HEK293 (cell line): ENCODE results near the gene HMGN2.

Experiments
- CTCF ChIP-seq: fragments of 450-650 bp; formaldehyde crosslinking; IDR thresholded peaks from 2 replicates; pipeline ENCODE4 v1.5.1; 2016; ENCODE audit warnings: missing biosample characterization, missing genetic modification characterization
- KLF7 ChIP-seq: fragments of 450-650 bp; formaldehyde crosslinking; IDR thresholded peaks from 2 replicates; pipeline ENCODE4 v1.5.1; 2016; ENCODE audit warnings: missing biosample characterization, missing genetic modification characterization, borderline replicate concordance
- ZBTB7A ChIP-seq: fragments of 450-650 bp; formaldehyde crosslinking; IDR thresholded peaks from 2 replicates; pipeline ENCODE4 v1.5.1; 2016; ENCODE audit warnings: low read depth, missing biosample characterization, missing genetic modification characterization
- ZNF311 ChIP-seq: fragments of 450-650 bp; formaldehyde crosslinking; IDR thresholded peaks from 2 replicates; pipeline ENCODE4 v1.5.1; 2017; ENCODE audit warnings: missing biosample characterization, missing genetic modification characterization, borderline replicate concordance
- ZNF394 ChIP-seq: fragments of 450-650 bp; formaldehyde crosslinking; IDR thresholded peaks from 2 replicates; pipeline ENCODE4 v1.5.1; 2016; ENCODE audit warnings: missing biosample characterization, missing genetic modification characterization, mild to moderate bottlenecking, moderate library complexity, borderline replicate concordance

DNA sequence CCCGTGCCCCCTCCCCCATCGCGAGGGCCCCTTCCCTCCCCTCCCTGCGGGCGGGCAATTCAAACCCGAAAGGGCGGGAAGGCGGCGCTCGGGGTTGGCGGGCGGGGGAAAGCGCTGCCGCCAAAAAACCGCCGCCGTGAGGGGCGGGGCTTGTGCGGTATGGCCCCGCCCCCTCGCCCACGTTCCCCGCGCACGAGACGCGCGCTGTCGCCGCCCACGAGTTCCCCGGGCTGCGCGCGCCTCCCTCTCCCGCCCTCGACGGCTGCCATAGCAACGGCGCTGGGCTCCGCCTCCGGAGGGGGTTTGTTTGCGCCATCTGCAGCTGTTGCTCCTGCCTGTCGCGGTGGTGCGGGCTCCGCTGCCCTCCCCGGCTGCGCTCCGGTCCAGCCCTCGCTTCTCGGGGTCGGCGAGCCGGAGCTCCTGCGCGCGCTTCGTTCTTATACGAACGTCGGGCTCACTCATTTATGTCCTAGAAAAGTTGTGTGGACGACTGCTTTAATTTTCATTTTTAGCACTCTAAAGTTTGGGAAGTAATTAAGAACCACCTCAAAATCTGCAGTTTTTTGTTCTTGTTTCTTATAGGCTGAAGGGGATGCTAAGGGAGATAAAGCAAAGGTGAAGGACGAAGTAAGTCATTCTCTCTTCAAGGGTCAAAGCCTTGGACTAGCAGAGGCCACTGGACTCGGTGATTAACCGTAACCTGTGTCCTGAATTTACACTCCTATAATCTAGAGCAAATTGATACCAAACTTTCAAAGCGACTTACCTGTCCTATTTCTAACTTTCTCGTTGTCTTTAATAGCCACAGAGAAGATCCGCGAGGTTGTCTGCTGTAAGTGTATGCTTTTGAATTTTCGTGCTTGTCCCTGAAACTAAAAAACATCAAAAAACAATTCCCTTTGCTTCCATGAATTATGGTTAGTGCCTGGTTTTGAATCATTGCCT is 933 bp downstream of the HMGN2 start:
- TF ChIP-seq ZBTB7A (tag by site-specific recombination) (no peak), KLF7 (tag by site-specific recombination) (no peak), ZNF311 (no peak), ZNF394 (tag by site-specific recombination) (no peak), CTCF (tag by site-specific recombination) (no peak)
